ENCODE results near the gene RBM33. TPM values are rescaled to one million over a fixed set of nuclear protein-coding genes. Genes with fewer than 3 reads are reported as not detected.

RBM33 gene
- total RNA-seq, 2 donors from 2014 or later = 74.7 to 76.1 TPM

- H3K9me3 Mint-ChIP-seq = peaks cover 0 to 20% of the 10 kb centered on the region in 2 donors
- DNase-seq (ENCODE audit: low spot score in 2 of 2) (no peak), ATAC-seq (no peak)
- H3K27ac Mint-ChIP-seq = no peak overlapping the region
- peaks cover 47 to 58% of the 10 kb centered on the region in 2 donors for H3K36me3 Mint-ChIP-seq
Observed at GRCh38 chr7:155647734-155648133, 3.3 kb downstream of the RBM33 start.

- no peak for DNase-seq (ENCODE audit: low spot score in 2 of 2)
- H3K27ac Mint-ChIP-seq = peak overlapping the region in 1 of 2 donors; percentile 15
- H3K9me3 Mint-ChIP-seq = peaks cover 0 to 20% of the 10 kb centered on the region in 2 donors
- peaks cover 41 to 51% of the 10 kb centered on the region in 2 donors for H3K36me3 Mint-ChIP-seq
- no peak for ATAC-seq
Observed at GRCh38 chr7:155648752-155649339, 4.4 kb downstream of the RBM33 start.

GRCh38 chr7:155649588-155649987 lies 5.1 kb downstream of the RBM33 start:
- no peak overlapping the region for H3K27ac Mint-ChIP-seq
- DNase-seq (ENCODE audit: low spot score in 2 of 2) = no peak
- no peak for ATAC-seq
- peaks cover 0 to 20% of the 10 kb centered on the region in 2 donors for H3K9me3 Mint-ChIP-seq
- peaks cover 35 to 47% of the 10 kb centered on the region in 2 donors for H3K36me3 Mint-ChIP-seq

- Mint-ChIP-seq H3K36me3 (peaks cover 23 to 34% of the 10 kb centered on the region in 2 donors), H3K9me3 (peaks cover 0 to 20% of the 10 kb centered on the region in 2 donors), H3K27ac (no peak overlapping the region)
- no peak for DNase-seq (ENCODE audit: low spot score in 2 of 2)
- peak; percentile 35 to 49 for ATAC-seq
Observed at GRCh38 chr7:155652156-155653114, 8.0 kb downstream of the RBM33 start.

- Mint-ChIP-seq H3K36me3 (peaks cover 12 to 21% of the 10 kb centered on the region in 2 donors), H3K9me3 (peaks cover 0 to 11% of the 10 kb centered on the region in 2 donors), H3K27ac (peak overlapping the region; percentile 29 to 44)
- ATAC-seq (no peak), DNase-seq (ENCODE audit: low spot score in 2 of 2) (no peak)
Observed at GRCh38 chr7:155653803-155654202, 9.3 kb downstream of the RBM33 start.

GRCh38 chr7:155656891-155657290 lies 12.4 kb downstream of the RBM33 start:
- H3K27ac Mint-ChIP-seq = no peak overlapping the region
- ATAC-seq = no peak
- H3K36me3 Mint-ChIP-seq = peaks cover 0 to 20% of the 10 kb centered on the region in 2 donors
- H3K9me3 Mint-ChIP-seq = no peaks in the 10 kb centered on the region
- DNase-seq (ENCODE audit: low spot score in 2 of 2) = no peak

GRCh38 chr7:155660059-155660757 lies 15.7 kb downstream of the RBM33 start:
- peak overlapping the region; percentile 49 to 56 for H3K27ac Mint-ChIP-seq
- DNase-seq (ENCODE audit: low spot score in 2 of 2) (no peak), ATAC-seq (peak; percentile 86 to 87)
- peaks cover 0 to 19% of the 10 kb centered on the region in 2 donors for H3K36me3 Mint-ChIP-seq
- no peaks in the 10 kb centered on the region for H3K9me3 Mint-ChIP-seq

GRCh38 chr7:155660758-155661093 lies 16.3 kb downstream of the RBM33 start:
- H3K27ac Mint-ChIP-seq = peak overlapping the region; percentile 49 to 56
- peaks cover 0 to 19% of the 10 kb centered on the region in 2 donors for H3K36me3 Mint-ChIP-seq
- DNase-seq (ENCODE audit: low spot score in 2 of 2) (no peak), ATAC-seq (peak; percentile 46 to 87)
- H3K9me3 Mint-ChIP-seq = no peaks in the 10 kb centered on the region

GRCh38 chr7:155662343-155663043 lies 18.0 kb downstream of the RBM33 start:
- Mint-ChIP-seq H3K9me3 (no peaks in the 10 kb centered on the region), H3K36me3 (peaks cover 0 to 19% of the 10 kb centered on the region in 2 donors), H3K27ac (peak overlapping the region in 1 of 2 donors; percentile 24)
- DNase-seq (ENCODE audit: low spot score in 2 of 2) (no peak), ATAC-seq (no peak)

- no peak overlapping the region for H3K27ac Mint-ChIP-seq
- ATAC-seq (no peak), DNase-seq (ENCODE audit: low spot score in 2 of 2) (no peak)
- H3K36me3 Mint-ChIP-seq = peaks cover 0 to 19% of the 10 kb centered on the region in 2 donors
- no peaks in the 10 kb centered on the region for H3K9me3 Mint-ChIP-seq
Observed at GRCh38 chr7:155663937-155664336, 19.5 kb downstream of the RBM33 start.

- H3K9me3 Mint-ChIP-seq = no peaks in the 10 kb centered on the region
- peak overlapping the region; percentile 59 to 77 for H3K27ac Mint-ChIP-seq
- H3K36me3 Mint-ChIP-seq = peaks cover 0 to 8% of the 10 kb centered on the region in 2 donors
- ATAC-seq (peak in 1 of 2 donors; percentile 28), DNase-seq (ENCODE audit: low spot score in 2 of 2) (no peak)
Observed at GRCh38 chr7:155665079-155665956, 20.9 kb downstream of the RBM33 start.

GRCh38 chr7:155665957-155666287 lies 21.5 kb downstream of the RBM33 start:
- Mint-ChIP-seq H3K36me3 (peaks cover 0 to 8% of the 10 kb centered on the region in 2 donors), H3K27ac (peak overlapping the region in 1 of 2 donors; percentile 59), H3K9me3 (no peaks in the 10 kb centered on the region)
- ATAC-seq (peak; percentile 83 to 90), DNase-seq (ENCODE audit: low spot score in 2 of 2) (no peak)

- ATAC-seq (no peak), DNase-seq (ENCODE audit: low spot score in 2 of 2) (no peak)
- Mint-ChIP-seq H3K9me3 (no peaks in the 10 kb centered on the region), H3K36me3 (peaks cover 0 to under 1% of the 10 kb centered on the region in 2 donors), H3K27ac (no peak overlapping the region)
Observed at GRCh38 chr7:155667241-155667829, 22.9 kb downstream of the RBM33 start.

GRCh38 chr7:155669717-155670505 lies 25.4 kb downstream of the RBM33 start:
- Mint-ChIP-seq H3K9me3 (no peaks in the 10 kb centered on the region), H3K36me3 (no peaks in the 10 kb centered on the region), H3K27ac (peak overlapping the region; percentile 1 to 29)
- ATAC-seq = peak in 1 of 2 donors; percentile 34
- DNase-seq (ENCODE audit: low spot score in 2 of 2) = no peak

GRCh38 chr7:155670521-155670920 lies 26.1 kb downstream of the RBM33 start:
- H3K27ac Mint-ChIP-seq = peak overlapping the region in 1 of 2 donors; percentile 1

More at GRCh38 chr7:155670521-155670920, 26.1 kb downstream of the RBM33 start:
- no peak for DNase-seq (ENCODE audit: low spot score in 2 of 2)
- ATAC-seq = no peak
- Mint-ChIP-seq H3K9me3 (no peaks in the 10 kb centered on the region), H3K36me3 (no peaks in the 10 kb centered on the region)
